Measurements from ENCODE around the gene GAS2L3.
"Not testable (repeated sequence)": the region's sequence is repeated elsewhere in the genome, so short reads cannot be mapped to it uniquely, and the experiment has no call there.

The GAS2L3 gene

GRCh38 chr12:100572184-100572583 is 1.3 kb upstream of the GAS2L3 start:
- Histone ChIP-seq H3K27me3 (ENCODE audit: control insufficient read depth in 5 of 5, insufficient read depth in 4 of 5, low read length in 5 of 5) (no peaks in the 10 kb centered on the region), H3K36me3 (ENCODE audit: control insufficient read depth in 5 of 5, insufficient read depth in 5 of 5, low read length in 5 of 5) (no peaks in the 10 kb centered on the region), H3K4me1 (ENCODE audit: control insufficient read depth in 5 of 5, insufficient read depth in 5 of 5, low read length in 5 of 5) (peaks cover 3 to 25% (median 18%) of the 10 kb centered on the region in 5 donors), H3K27ac (ENCODE audit: low read depth, low read length) (no peak overlapping the region), H3K9me3 (ENCODE audit: control insufficient read depth in 5 of 5, low read length in 5 of 5) (no peaks in the 10 kb centered on the region), H3K9ac (ENCODE audit: low read length in 5 of 5) (no peak overlapping the region), H3K4me3 (ENCODE audit: low read depth in 1 of 5, low read length in 5 of 5) (no peak overlapping the region)

- no peaks in the 10 kb centered on the region for H3K27me3 ChIP-seq (ENCODE audit: control insufficient read depth in 5 of 5, insufficient read depth in 4 of 5, low read length in 5 of 5)
- H3K4me3 ChIP-seq (ENCODE audit: low read depth in 1 of 5, low read length in 5 of 5), result peak overlapping the region; percentile 77 to 87 (median 82)
- H3K36me3 ChIP-seq (ENCODE audit: control insufficient read depth in 5 of 5, insufficient read depth in 5 of 5, low read length in 5 of 5), result peaks cover 0 to 5% (median 0%) of the 10 kb centered on the region in 5 donors
- H3K4me1 ChIP-seq (ENCODE audit: control insufficient read depth in 5 of 5, insufficient read depth in 5 of 5, low read length in 5 of 5), result peaks cover 3 to 18% (median 18%) of the 10 kb centered on the region in 5 donors
- peak overlapping the region; percentile 54 for H3K27ac ChIP-seq (ENCODE audit: low read depth, low read length)
- no peaks in the 10 kb centered on the region for H3K9me3 ChIP-seq (ENCODE audit: control insufficient read depth in 5 of 5, low read length in 5 of 5)
- H3K9ac ChIP-seq (ENCODE audit: low read length in 5 of 5), result peak overlapping the region; percentile 29 to 88 (median 78)
Observed at GRCh38 chr12:100574187-100575074, 947 bp downstream of the GAS2L3 start.

- H3K27me3 ChIP-seq (ENCODE audit: control insufficient read depth in 5 of 5, insufficient read depth in 4 of 5, low read length in 5 of 5), result no peaks in the 10 kb centered on the region
- no peak overlapping the region for H3K27ac ChIP-seq (ENCODE audit: low read depth, low read length)
Observed at GRCh38 chr12:100576331-100577036, 3.0 kb downstream of the GAS2L3 start.

GRCh38 chr12:100578923-100579322 is 5.4 kb downstream of the GAS2L3 start:
- H3K36me3 ChIP-seq (ENCODE audit: control insufficient read depth in 5 of 5, insufficient read depth in 5 of 5, low read length in 5 of 5), result peaks cover 0 to 5% (median 0%) of the 10 kb centered on the region in 5 donors
- H3K9me3 ChIP-seq (ENCODE audit: control insufficient read depth in 5 of 5, low read length in 5 of 5), result peaks cover 0 to 8% (median 0%) of the 10 kb centered on the region in 5 donors
- H3K9ac ChIP-seq (ENCODE audit: low read length in 5 of 5), result no peak overlapping the region
- no peaks in the 10 kb centered on the region for H3K27me3 ChIP-seq (ENCODE audit: control insufficient read depth in 5 of 5, insufficient read depth in 4 of 5, low read length in 5 of 5)
- no peak overlapping the region for H3K27ac ChIP-seq (ENCODE audit: low read depth, low read length)
- H3K4me1 ChIP-seq (ENCODE audit: control insufficient read depth in 5 of 5, insufficient read depth in 5 of 5, low read length in 5 of 5), result peaks cover 3 to 10% (median 9%) of the 10 kb centered on the region in 5 donors
- no peak overlapping the region for H3K4me3 ChIP-seq (ENCODE audit: low read depth in 1 of 5, low read length in 5 of 5)

More at GRCh38 chr12:100576331-100577036, 3.0 kb downstream of the GAS2L3 start:
- H3K9me3 ChIP-seq (ENCODE audit: control insufficient read depth in 5 of 5, low read length in 5 of 5), result no peaks in the 10 kb centered on the region
- peaks cover 0 to 5% (median 0%) of the 10 kb centered on the region in 5 donors for H3K36me3 ChIP-seq (ENCODE audit: control insufficient read depth in 5 of 5, insufficient read depth in 5 of 5, low read length in 5 of 5)
- no peak overlapping the region for H3K4me3 ChIP-seq (ENCODE audit: low read depth in 1 of 5, low read length in 5 of 5)
- no peak overlapping the region for H3K9ac ChIP-seq (ENCODE audit: low read length in 5 of 5)
- H3K4me1 ChIP-seq (ENCODE audit: control insufficient read depth in 5 of 5, insufficient read depth in 5 of 5, low read length in 5 of 5), result peaks cover 3 to 20% (median 18%) of the 10 kb centered on the region in 5 donors

GRCh38 chr12:100579844-100580243 is 6.4 kb downstream of the GAS2L3 start:
- Histone ChIP-seq H3K4me3 (ENCODE audit: low read depth in 1 of 5, low read length in 5 of 5) (no peak overlapping the region), H3K27me3 (ENCODE audit: control insufficient read depth in 5 of 5, insufficient read depth in 4 of 5, low read length in 5 of 5) (no peaks in the 10 kb centered on the region), H3K27ac (ENCODE audit: low read depth, low read length) (no peak overlapping the region), H3K36me3 (ENCODE audit: control insufficient read depth in 5 of 5, insufficient read depth in 5 of 5, low read length in 5 of 5) (peaks cover 0 to 5% (median 0%) of the 10 kb centered on the region in 5 donors), H3K9ac (ENCODE audit: low read length in 5 of 5) (no peak overlapping the region), H3K4me1 (ENCODE audit: control insufficient read depth in 5 of 5, insufficient read depth in 5 of 5, low read length in 5 of 5) (peaks cover 0 to 3% (median under 1%) of the 10 kb centered on the region in 5 donors), H3K9me3 (ENCODE audit: control insufficient read depth in 5 of 5, low read length in 5 of 5) (peaks cover 0 to 8% (median 0%) of the 10 kb centered on the region in 5 donors)

GRCh38 chr12:100584256-100584655 is 10.8 kb downstream of the GAS2L3 start:
- no peaks in the 10 kb centered on the region for H3K36me3 ChIP-seq (ENCODE audit: control insufficient read depth in 5 of 5, insufficient read depth in 5 of 5, low read length in 5 of 5)

GRCh38 chr12:100591979-100592378 is 18.5 kb downstream of the GAS2L3 start:
- Histone ChIP-seq H3K9ac (ENCODE audit: low read length in 5 of 5) (no peak overlapping the region), H3K9me3 (ENCODE audit: control insufficient read depth in 5 of 5, low read length in 5 of 5) (peaks cover 0 to 7% (median 0%) of the 10 kb centered on the region in 5 donors), H3K4me1 (ENCODE audit: control insufficient read depth in 5 of 5, insufficient read depth in 5 of 5, low read length in 5 of 5) (peaks cover 0 to 6% (median 4%) of the 10 kb centered on the region in 5 donors), H3K4me3 (ENCODE audit: low read depth in 1 of 5, low read length in 5 of 5) (no peak overlapping the region), H3K27me3 (ENCODE audit: control insufficient read depth in 5 of 5, insufficient read depth in 4 of 5, low read length in 5 of 5) (no peaks in the 10 kb centered on the region), H3K36me3 (ENCODE audit: control insufficient read depth in 5 of 5, insufficient read depth in 5 of 5, low read length in 5 of 5) (no peaks in the 10 kb centered on the region), H3K27ac (ENCODE audit: low read depth, low read length) (no peak overlapping the region)

More at GRCh38 chr12:100584256-100584655, 10.8 kb downstream of the GAS2L3 start:
- Histone ChIP-seq H3K27ac (ENCODE audit: low read depth, low read length) (no peak overlapping the region), H3K27me3 (ENCODE audit: control insufficient read depth in 5 of 5, insufficient read depth in 4 of 5, low read length in 5 of 5) (no peaks in the 10 kb centered on the region), H3K9ac (ENCODE audit: low read length in 5 of 5) (no peak overlapping the region), H3K9me3 (ENCODE audit: control insufficient read depth in 5 of 5, low read length in 5 of 5) (peaks cover 0 to 8% (median 3%) of the 10 kb centered on the region in 5 donors), H3K4me3 (ENCODE audit: low read depth in 1 of 5, low read length in 5 of 5) (no peak overlapping the region), H3K4me1 (ENCODE audit: control insufficient read depth in 5 of 5, insufficient read depth in 5 of 5, low read length in 5 of 5) (peaks cover 0 to 3% (median 0%) of the 10 kb centered on the region in 5 donors)

GRCh38 chr12:100593490-100593889 is 20.0 kb downstream of the GAS2L3 start:
- Histone ChIP-seq H3K36me3 (ENCODE audit: control insufficient read depth in 5 of 5, insufficient read depth in 5 of 5, low read length in 5 of 5) (no peaks in the 10 kb centered on the region), H3K9ac (ENCODE audit: low read length in 5 of 5) (peak overlapping the region in 1 of 5 donors; percentile 41), H3K27me3 (ENCODE audit: control insufficient read depth in 5 of 5, insufficient read depth in 4 of 5, low read length in 5 of 5) (no peaks in the 10 kb centered on the region), H3K27ac (ENCODE audit: low read depth, low read length) (no peak overlapping the region), H3K9me3 (ENCODE audit: control insufficient read depth in 5 of 5, low read length in 5 of 5) (peaks cover 0 to 4% (median 0%) of the 10 kb centered on the region in 5 donors), H3K4me3 (ENCODE audit: low read depth in 1 of 5, low read length in 5 of 5) (peak overlapping the region in 2 of 5 donors; percentile 2 to 53), H3K4me1 (ENCODE audit: control insufficient read depth in 5 of 5, insufficient read depth in 5 of 5, low read length in 5 of 5) (peaks cover 0 to 6% (median 4%) of the 10 kb centered on the region in 5 donors)

GRCh38 chr12:100601626-100602025 is 28.1 kb downstream of the GAS2L3 start:
- no peaks in the 10 kb centered on the region for H3K9me3 ChIP-seq (ENCODE audit: control insufficient read depth in 5 of 5, low read length in 5 of 5)
- no peak overlapping the region for H3K27ac ChIP-seq (ENCODE audit: low read depth, low read length)
- H3K4me1 ChIP-seq (ENCODE audit: control insufficient read depth in 5 of 5, insufficient read depth in 5 of 5, low read length in 5 of 5), result no peaks in the 10 kb centered on the region
- no peaks in the 10 kb centered on the region for H3K36me3 ChIP-seq (ENCODE audit: control insufficient read depth in 5 of 5, insufficient read depth in 5 of 5, low read length in 5 of 5)
- H3K27me3 ChIP-seq (ENCODE audit: control insufficient read depth in 5 of 5, insufficient read depth in 4 of 5, low read length in 5 of 5), result no peaks in the 10 kb centered on the region
- H3K4me3 ChIP-seq (ENCODE audit: low read depth in 1 of 5, low read length in 5 of 5), result no peak overlapping the region
- H3K9ac ChIP-seq (ENCODE audit: low read length in 5 of 5), result no peak overlapping the region

GRCh38 chr12:100602997-100603396 is 29.5 kb downstream of the GAS2L3 start:
- H3K9me3 ChIP-seq (ENCODE audit: control insufficient read depth in 5 of 5, low read length in 5 of 5); H3K36me3 ChIP-seq (ENCODE audit: control insufficient read depth in 5 of 5, insufficient read depth in 5 of 5, low read length in 5 of 5); H3K27me3 ChIP-seq (ENCODE audit: control insufficient read depth in 5 of 5, insufficient read depth in 4 of 5, low read length in 5 of 5); H3K27ac ChIP-seq (ENCODE audit: low read depth, low read length); H3K4me3 ChIP-seq (ENCODE audit: low read depth in 1 of 5, low read length in 5 of 5); H3K4me1 ChIP-seq (ENCODE audit: control insufficient read depth in 5 of 5, insufficient read depth in 5 of 5, low read length in 5 of 5); H3K9ac ChIP-seq (ENCODE audit: low read length in 5 of 5): not testable (repeated sequence)

Data from subcutaneous abdominal adipose tissue (tissue), 5 donors.